ENCODE data around the gene ZC3HAV1.

- TF ChIP-seq ZFP30 (CRISPR knock-in tag; IDR thresholded peaks at IDR 0.05), result no peak
- TF ChIP-seq, protein P1, sequence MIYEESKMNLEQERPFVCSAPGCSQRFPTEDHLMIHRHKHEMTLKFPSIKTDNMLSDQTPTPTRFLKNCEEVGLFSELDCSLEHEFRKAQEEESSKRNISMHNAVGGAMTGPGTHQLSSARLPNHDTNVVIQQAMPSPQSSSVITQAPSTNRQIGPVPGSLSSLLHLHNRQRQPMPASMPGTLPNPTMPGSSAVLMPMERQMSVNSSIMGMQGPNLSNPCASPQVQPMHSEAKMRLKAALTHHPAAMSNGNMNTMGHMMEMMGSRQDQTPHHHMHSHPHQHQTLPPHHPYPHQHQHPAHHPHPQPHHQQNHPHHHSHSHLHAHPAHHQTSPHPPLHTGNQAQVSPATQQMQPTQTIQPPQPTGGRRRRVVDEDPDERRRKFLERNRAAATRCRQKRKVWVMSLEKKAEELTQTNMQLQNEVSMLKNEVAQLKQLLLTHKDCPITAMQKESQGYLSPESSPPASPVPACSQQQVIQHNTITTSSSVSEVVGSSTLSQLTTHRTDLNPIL (CRISPR knock-in tag; IDR thresholded peaks at IDR 0.05; ENCODE audit: low read depth), result no peak
Observed at GRCh38 chr7:139095194-139095659, 14.3 kb downstream of the ZC3HAV1 start.

Data from SK-N-SH treated with all-trans-retinoic acid at 6 μM for 48 hours (cell line).